ENCODE results near the gene SLC34A1.

SLC34A1 gene

DNA sequence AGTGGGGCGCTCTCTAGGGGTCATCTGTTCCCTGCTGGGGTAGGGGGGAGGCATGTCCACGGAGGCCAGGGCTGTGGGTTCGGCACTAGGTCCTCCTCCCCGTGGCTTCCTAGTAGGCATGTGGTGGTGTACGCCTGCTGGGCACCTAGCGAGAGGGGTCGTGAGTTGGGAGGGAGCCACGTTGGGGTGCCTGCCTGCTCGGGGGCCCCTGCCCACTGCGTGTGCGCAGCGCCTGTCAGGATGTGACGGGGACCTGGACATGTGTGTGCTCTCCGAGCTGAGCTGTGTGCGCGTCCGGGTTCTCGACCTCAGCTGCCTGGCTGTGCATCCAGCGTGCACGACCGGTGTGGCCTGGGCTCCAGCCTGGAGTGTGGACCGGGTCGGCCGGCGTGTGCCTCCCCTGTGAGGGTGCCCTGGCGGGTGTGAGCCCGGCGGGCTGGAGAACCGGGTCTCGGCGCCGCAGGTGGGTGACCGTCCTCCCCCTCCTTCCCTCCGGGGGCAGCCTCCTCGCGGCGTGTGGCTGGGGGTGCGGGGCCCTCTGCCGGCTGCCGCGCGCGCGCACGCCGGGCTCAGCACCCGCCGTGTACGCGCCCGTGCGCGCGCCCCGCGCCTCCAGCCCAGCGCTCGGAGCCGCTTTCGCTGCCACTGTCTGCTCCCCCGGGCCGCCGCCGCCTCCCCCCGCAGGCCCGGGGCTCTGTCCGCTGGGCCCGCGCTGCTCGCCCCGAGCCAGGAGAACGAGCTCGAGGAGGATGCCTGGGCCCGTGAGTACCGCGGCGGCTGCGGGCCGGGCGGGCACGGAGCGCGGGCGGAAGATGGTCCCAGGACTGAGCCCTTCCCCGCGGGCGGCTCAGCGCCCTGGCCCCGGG, 62.2 kb downstream of the SLC34A1 start, which contains the start of gene PRR7:
TSS of gene PRR7 (plus strand) at position 615 of the 866 bp plus-strand sequence. CDS start 8,254 bp downstream, outside the sequence.
- peak; percentile 88 for DNase-seq (ENCODE audit: low spot score)

- DNase-seq (ENCODE audit: low spot score): peak; percentile 54
Measured at GRCh38 chr5:177447066-177447610, 62.9 kb downstream of the SLC34A1 start.

- DNase-seq (ENCODE audit: low spot score): peak; percentile 76
Measured at GRCh38 chr5:177447611-177448243, 63.5 kb downstream of the SLC34A1 start.

Data from AG08395 (cell line).